IMR-90 (cell line): ENCODE data around the gene SLIT3. TPM values are rescaled to one million over a fixed set of nuclear protein-coding genes. Genes with fewer than 3 reads are reported as not detected.

ENCODE experiments used
- ATAC-seq: fragments of 200-7000 bp; cut with Tn5 transposase; 2 replicates; pipeline ENCODE4 v1.9.1; 2020; ENCODE audit warnings: low read depth, mild to moderate bottlenecking, moderate library complexity
- BruUV-seq: library from RNA; stranded (reverse); fragments of 400-500 nt; replicated peaks from 2 replicates; lab custom pipeline; 2021; lab: Mats Ljungman, UMichigan
- CTCF ChIA-PET: fragments of 300-600 bp; formaldehyde crosslinking; extraction: SDS; loops from one replicate; lab custom pipeline; 2021; ENCODE audit warnings: antibody characterized with exemption; lab: Yijun Ruan, JAX
- POLR2A ChIA-PET: fragments of 300-600 bp; sonication (Branson Sonifier 250); formaldehyde crosslinking; loops from one replicate; lab custom pipeline; 2022; ENCODE audit warnings: antibody characterized with exemption; ENCODE audit not compliant: unreplicated experiment; lab: Charles Lee
- DNase-seq: peaks from one replicate; pipeline ENCODE4 v3.0.0; 2013
- H2AFZ ChIP-seq: replicated peaks from 2 replicates; pipeline ENCODE3; 2013; ENCODE audit warnings: low read length, mild to moderate bottlenecking; ENCODE audit not compliant: poor library complexity
- H2AK5ac ChIP-seq: 2 replicates; pipeline ENCODE4 v1.6.1; 2013; ENCODE audit warnings: low read depth, low read length, inconsistent platforms
- H2AK9ac ChIP-seq: replicated peaks from 2 replicates; pipeline ENCODE3; 2013; ENCODE audit warnings: mild to moderate bottlenecking, low read depth, low read length, moderate library complexity; ENCODE audit not compliant: poor library complexity
- H2BK120ac ChIP-seq: 2 replicates; pipeline ENCODE4 v1.6.1; 2013; ENCODE audit warnings: low read depth, low read length, inconsistent platforms
- H2BK15ac ChIP-seq: 3 replicates; pipeline ENCODE4 v1.6.1; 2013; ENCODE audit warnings: low read depth, low read length, inconsistent platforms
- H2BK20ac ChIP-seq: 2 replicates; pipeline ENCODE4 v1.6.1; 2013; ENCODE audit warnings: low read depth, mild to moderate bottlenecking, inconsistent platforms, low read length, moderate library complexity
- H2BK5ac ChIP-seq: 2 replicates; pipeline ENCODE4 v1.6.1; 2013; ENCODE audit warnings: mild to moderate bottlenecking, low read depth, low read length, inconsistent platforms; ENCODE audit not compliant: poor library complexity, severe bottlenecking
- H3K14ac ChIP-seq: replicated peaks from 2 replicates; pipeline ENCODE4 v1.6.1; 2013; ENCODE audit warnings: low read depth, low read length, inconsistent platforms
- H3K18ac ChIP-seq: 2 replicates; pipeline ENCODE4 v1.6.1; 2013; ENCODE audit warnings: low read depth, low read length, control low read depth
- H3K23ac ChIP-seq: 2 replicates; pipeline ENCODE4 v1.6.1; 2013; ENCODE audit warnings: low read depth, low read length, inconsistent platforms
- H3K27ac ChIP-seq: 2 replicates; pipeline ENCODE4 v1.5.1; 2013; ENCODE audit warnings: mild to moderate bottlenecking, control low read depth, low read length; ENCODE audit not compliant: insufficient read depth
- H3K27me3 ChIP-seq: 2 replicates; pipeline ENCODE4 v1.6.1; 2013; ENCODE audit warnings: low read length; ENCODE audit not compliant: control insufficient read depth, insufficient read depth
- H3K36me3 ChIP-seq: 2 replicates; pipeline ENCODE4 v1.6.1; 2013; ENCODE audit warnings: low read length, mixed read lengths; ENCODE audit not compliant: control insufficient read depth, insufficient read depth
- H3K4ac ChIP-seq: 2 replicates; pipeline ENCODE4 v1.6.1; 2013; ENCODE audit warnings: low read depth, low read length, inconsistent platforms
- H3K4me1 ChIP-seq: 2 replicates; pipeline ENCODE4 v1.6.1; 2013; ENCODE audit warnings: low read length, mixed read lengths; ENCODE audit not compliant: control insufficient read depth, insufficient read depth
- H3K4me2 ChIP-seq: 2 replicates; pipeline ENCODE4 v1.6.1; 2013; ENCODE audit warnings: low read depth, mild to moderate bottlenecking, control low read depth, low read length, moderate library complexity
- H3K4me3 ChIP-seq: 2 replicates; pipeline ENCODE4 v1.5.1; 2013; ENCODE audit warnings: low read depth, mild to moderate bottlenecking, control low read depth, low read length, moderate library complexity; ENCODE audit not compliant: insufficient read depth
- H3K56ac ChIP-seq: 2 replicates; pipeline ENCODE4 v1.6.1; 2013; ENCODE audit warnings: low read length, inconsistent platforms; ENCODE audit not compliant: insufficient read depth; ENCODE audit errors: extremely low read depth
- H3K79me1 ChIP-seq, 2 experiments: 2 replicates each; pipeline ENCODE4 v1.6.1; 2013; ENCODE audit warnings: low read length in 2 of 2, inconsistent platforms in 1 of 2, low read depth in 1 of 2
- H3K9ac ChIP-seq: 2 replicates; pipeline ENCODE4 v1.6.1; 2013; ENCODE audit warnings: low read depth, low read length, control low read depth
- H3K9me1 ChIP-seq: 2 replicates; pipeline ENCODE4 v1.6.1; 2013; ENCODE audit warnings: low read length, inconsistent platforms; ENCODE audit not compliant: insufficient read depth
- H3K9me3 ChIP-seq: 2 replicates; pipeline ENCODE4 v1.6.1; 2013; ENCODE audit warnings: low read length; ENCODE audit not compliant: control insufficient read depth, insufficient read depth
- H4K20me1 ChIP-seq: 2 replicates; pipeline ENCODE4 v1.6.1; 2013; ENCODE audit warnings: low read length, inconsistent platforms; ENCODE audit not compliant: insufficient read depth
- H4K5ac ChIP-seq: 2 replicates; pipeline ENCODE4 v1.6.1; 2013; ENCODE audit warnings: mild to moderate bottlenecking, low read depth, low read length, control low read depth
- H4K8ac ChIP-seq, 2 experiments: 2 replicates each; pipeline ENCODE4 v1.6.1; 2013; ENCODE audit warnings: low read depth in 2 of 2, low read length in 2 of 2, control low read depth in 1 of 2, inconsistent platforms in 1 of 2
- H4K91ac ChIP-seq: 2 replicates; pipeline ENCODE4 v1.6.1; 2013; ENCODE audit warnings: low read depth, low read length, inconsistent platforms; ENCODE audit not compliant: insufficient read depth
- BHLHE40 ChIP-seq: fragments of 150-350 bp; IDR thresholded peaks from 2 replicates; pipeline ENCODE4 v1.6.1; 2016; ENCODE audit warnings: mild to moderate bottlenecking, low read depth, low read length
- CHD1 ChIP-seq: IDR thresholded peaks from 2 replicates; pipeline ENCODE4 v1.6.1; 2012; ENCODE audit warnings: low read depth, low read length, improper control_type of control experiment
- CTCF ChIP-seq: conservative IDR thresholded peaks from 2 replicates; pipeline ENCODE4 v1.5.1; 2012; ENCODE audit warnings: mild to moderate bottlenecking, low read depth, low read length, improper control_type of control experiment
- ELK1 ChIP-seq: fragments of 150-350 bp; IDR thresholded peaks from 2 replicates; pipeline ENCODE4 v1.6.1; 2016; ENCODE audit warnings: low read depth, mild to moderate bottlenecking, low read length, moderate library complexity, borderline replicate concordance
- FOS ChIP-seq: fragments of 150-350 bp; IDR thresholded peaks from 2 replicates; pipeline ENCODE4 v1.6.1; 2016; ENCODE audit warnings: low read depth, low read length
- POLR2A ChIP-seq: IDR thresholded peaks from 2 replicates; pipeline ENCODE4 v1.6.1; 2012; ENCODE audit warnings: mild to moderate bottlenecking, low read depth, low read length
- RAD21 ChIP-seq: IDR thresholded peaks from 2 replicates; pipeline ENCODE4 v1.6.1; 2012; ENCODE audit warnings: low read length, improper control_type of control experiment
- RCOR1 ChIP-seq: IDR thresholded peaks from 2 replicates; pipeline ENCODE4 v1.6.1; 2012; ENCODE audit warnings: mild to moderate bottlenecking, low read length, improper control_type of control experiment; ENCODE audit not compliant: insufficient replicate concordance
- SMC3 ChIP-seq: fragments of 150-350 bp; IDR thresholded peaks from 2 replicates; pipeline ENCODE4 v1.6.1; 2016; ENCODE audit warnings: low read depth, mild to moderate bottlenecking, antibody characterized with exemption, low read length, moderate library complexity
- USF2 ChIP-seq: fragments of 150-350 bp; IDR thresholded peaks from 2 replicates; pipeline ENCODE4 v1.6.1; 2017; ENCODE audit warnings: mild to moderate bottlenecking, antibody characterized with exemption, low read length, low read depth
- WGBS, 2 experiments: methylation state at CpG; one replicate each; pipeline versions ENCODE4 v1.1.5 to v1.1.7; 2013; ENCODE audit warnings: missing lambda C conversion rate in 2 of 2; ENCODE audit not compliant: insufficient read length in 1 of 2; ENCODE audit errors: extremely low coverage in 2 of 2; 5-methylcytosine and 5-hydroxymethylcytosine counted together
- dilution Hi-C: fragments of 300-500 bp; cut with HindIII; formaldehyde crosslinking; loops from one replicate; pipeline ENCODE4 v1.14.3; 2018; ENCODE audit warnings: low sequenced_read_pairs; ENCODE audit not compliant: unreplicated experiment
- in situ Hi-C: fragments of 300-500 bp; cut with MboI; formaldehyde crosslinking; loops from 3 replicates; pipeline ENCODE4 v1.14.3; 2019; ENCODE audit warnings: low sequenced_read_pairs, inconsistent platforms, mixed read lengths
- intact Hi-C: fragments of 100-400 bp; cut with micrococcal nuclease; formaldehyde crosslinking; loops from 2 replicates; pipeline ENCODE4 v1.10.0; 2022
- polyA plus RNA-seq, 3 experiments: library from polyadenylated mRNA; depleted of rRNA; stranded (reverse); fragments of >200 nt; gene quantifications; 2 replicates each; pipeline ENCODE4 v1.2.3, GENCODE V29; 2012; ENCODE audit warnings: low replicate concordance in 1 of 3
- total RNA-seq: library from RNA; depleted of rRNA; stranded (reverse); fragments of >200 nt; gene quantifications from 2 replicates; pipeline ENCODE4 v1.2.3, GENCODE V29; 2012

Gene SLIT3
- total and polyA plus RNA-seq, 2 of the 4 experiments (the other 2 are of a cell fraction): 0.18 to 0.50 TPM

GRCh38 chr5:168991311-168991710 lies 309.6 kb downstream of the SLIT3 start:
- TF ChIP-seq ELK1: no peak
- TF ChIP-seq POLR2A: no peak
- no peak for TF ChIP-seq BHLHE40
- TF ChIP-seq RCOR1: no peak
- no peak for TF ChIP-seq CHD1
- no peak for TF ChIP-seq SMC3
- no peak for TF ChIP-seq USF2
- no peak for TF ChIP-seq CTCF
- no peak for TF ChIP-seq RAD21
- no peak for TF ChIP-seq FOS
- Histone ChIP-seq H2BK15ac (no peak overlapping the region), H2AK5ac (no peak overlapping the region), H3K27me3 (peaks cover 3% of the 10 kb centered on the region), H3K4me2 (no peak overlapping the region), H4K20me1 (no peaks in the 10 kb centered on the region), H4K8ac (no peak overlapping the region), H3K4ac (no peak overlapping the region), H3K27ac (no peak overlapping the region), H3K4me1 (no peaks in the 10 kb centered on the region), H2AFZ (no peak overlapping the region), H3K9me3 (no peaks in the 10 kb centered on the region), H4K5ac (no peak overlapping the region), H3K56ac (no peak overlapping the region), H3K9me1 (no peaks in the 10 kb centered on the region), H3K9ac (no peak overlapping the region), H3K23ac (no peak overlapping the region), H3K79me1 (no peaks in the 10 kb centered on the region), H3K36me3 (no peaks in the 10 kb centered on the region), H3K18ac (no peak overlapping the region), H3K14ac (no peak overlapping the region), H3K4me3 (no peak overlapping the region), H2AK9ac (no peak overlapping the region), H4K91ac (no peak overlapping the region), H2BK120ac (no peak overlapping the region), H2BK5ac (no peak overlapping the region), H2BK20ac (no peak overlapping the region)
- CTCF ChIA-PET: no interaction called here
- no peak for ATAC-seq
- WGBS, 2 experiments: 20% methylated on average over 1 of the region's 2 CpGs; no CpG with 5 or more reads in 1 of the 2 experiments
- no TSS peak for BruUV-seq
- in situ Hi-C loops (no loop called here), dilution Hi-C loops (no loop called here), intact Hi-C loops (loop anchor here (5.0 kb wide), 1 partner anchor 1006 kb away; no protein-coding TSS in a partner anchor)
- no peak for DNase-seq
- POLR2A ChIA-PET: no interaction called here
